ENCODE results near the gene MSRB3.

Gene MSRB3

DNA sequence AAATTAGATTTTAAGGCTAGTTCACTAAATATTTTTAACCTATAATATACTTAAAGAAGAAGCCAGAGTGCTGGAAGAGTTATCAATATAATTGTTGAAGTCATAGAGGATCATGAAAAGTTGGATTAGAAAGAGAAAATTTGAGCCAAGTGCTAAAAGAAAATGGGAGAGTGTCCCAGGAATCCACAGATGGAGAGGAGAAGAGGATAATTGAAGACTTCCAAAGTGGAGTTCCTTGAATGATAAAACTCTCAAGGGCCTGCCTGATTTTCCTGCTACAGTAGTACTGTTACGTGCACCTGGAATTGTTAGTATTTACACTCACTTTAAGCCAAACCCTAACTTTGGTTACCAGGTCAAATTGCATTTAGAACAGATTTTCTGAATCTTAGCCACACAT, 113.2 kb downstream of the MSRB3 start:
- DNase-seq (ENCODE audit: low read depth, low spot score): no peak

DNA sequence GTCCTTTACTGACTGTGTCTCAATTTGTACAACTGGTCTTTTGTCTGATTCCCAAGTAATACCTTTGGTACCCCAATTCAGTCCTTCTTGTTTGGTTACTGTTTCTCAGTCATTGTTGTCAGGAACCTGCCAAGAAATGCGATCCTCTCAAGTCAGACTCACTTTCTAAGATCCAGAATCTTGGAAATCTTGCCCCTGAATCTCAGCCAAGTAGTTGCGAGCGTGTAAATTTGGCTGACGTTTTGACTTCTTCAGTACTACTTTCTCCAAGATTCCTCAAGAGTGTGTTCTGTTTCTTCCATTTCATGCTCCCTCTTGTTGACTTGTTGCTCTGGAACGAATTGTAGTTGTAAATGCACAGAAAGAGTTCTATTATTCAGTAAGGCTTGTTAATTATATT, 114.0 kb downstream of the MSRB3 start:
- DNase-seq (ENCODE audit: low read depth, low spot score): no peak

DNA sequence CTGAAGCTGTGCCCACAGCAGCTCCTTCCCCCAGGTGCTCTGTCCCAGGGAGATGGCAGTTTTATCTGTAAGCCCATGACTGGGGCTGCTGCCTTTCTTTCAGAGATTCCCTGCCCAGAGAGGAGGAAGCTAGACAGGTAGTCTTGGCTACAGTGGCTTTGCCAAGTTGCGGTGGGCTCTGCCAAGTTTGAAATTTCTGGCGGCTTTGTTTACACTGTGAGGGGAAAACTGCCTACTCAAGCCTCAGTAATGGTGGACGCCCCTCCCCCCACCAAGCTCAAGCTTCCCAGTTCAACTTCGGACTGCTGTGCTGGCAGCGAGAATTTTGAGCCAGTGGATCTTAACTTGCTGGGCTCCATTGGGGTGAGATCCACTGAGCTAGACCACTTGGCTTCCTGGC, 124.7 kb downstream of the MSRB3 start:
- DNase-seq (ENCODE audit: low read depth, low spot score): no peak

DNA sequence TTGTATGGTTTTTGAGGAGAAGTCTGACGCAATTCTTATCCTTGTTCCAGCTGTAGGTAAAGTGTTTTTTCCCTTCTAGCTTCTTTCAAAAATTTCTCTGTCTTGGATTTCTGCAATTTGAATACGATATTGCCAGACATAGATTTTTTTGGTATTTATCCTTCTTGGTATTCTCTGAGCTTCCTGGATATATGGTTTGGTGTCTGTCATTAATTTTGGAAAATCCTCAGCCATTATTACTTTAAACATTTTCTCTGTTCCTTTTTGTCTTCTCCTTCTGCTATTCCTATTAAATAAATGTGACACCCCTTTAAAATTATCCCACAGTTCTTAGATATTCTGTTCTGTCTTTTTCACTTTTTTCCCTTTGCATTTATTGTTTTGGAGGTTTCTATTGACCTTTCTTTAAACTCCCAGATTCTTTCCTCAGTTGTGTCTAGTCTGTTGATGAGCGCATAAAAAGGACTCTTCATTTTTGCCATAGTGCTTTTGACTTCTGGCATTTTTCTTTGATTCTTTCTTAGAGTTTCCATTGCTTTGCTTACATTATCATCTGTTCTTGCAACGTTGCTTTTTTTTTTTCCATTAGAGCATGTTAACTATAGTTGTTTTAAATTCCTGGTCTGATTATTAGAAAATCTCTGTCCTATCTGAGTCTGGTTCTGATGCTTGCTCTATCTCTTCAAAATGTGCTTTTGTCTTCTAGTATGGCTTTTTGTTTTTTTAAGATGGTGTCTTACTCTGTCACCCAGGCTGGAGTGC, 129.1 kb downstream of the MSRB3 start:
- DNase-seq (ENCODE audit: low read depth, low spot score): no peak

DNA sequence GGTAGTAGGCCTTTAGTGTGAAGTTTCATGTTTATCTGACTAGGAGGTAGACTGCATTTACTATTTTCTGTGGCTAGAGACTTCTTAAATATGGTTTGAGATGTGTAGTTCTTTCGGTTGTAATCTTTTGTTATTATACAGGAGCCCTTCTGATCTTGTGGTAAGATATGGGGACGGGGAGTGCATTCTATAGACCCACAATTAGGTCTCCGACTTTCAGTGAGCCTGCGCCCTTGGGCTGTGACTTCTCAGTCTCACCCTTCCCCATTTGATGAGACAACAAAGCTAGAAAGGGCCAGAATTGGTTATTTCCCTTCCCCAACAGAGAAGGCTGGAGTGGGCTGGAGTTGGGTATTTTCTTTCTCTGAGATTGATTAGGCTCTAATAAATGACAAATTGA, 130.0 kb downstream of the MSRB3 start:
- DNase-seq (ENCODE audit: low read depth, low spot score): peak; percentile 25

DNA sequence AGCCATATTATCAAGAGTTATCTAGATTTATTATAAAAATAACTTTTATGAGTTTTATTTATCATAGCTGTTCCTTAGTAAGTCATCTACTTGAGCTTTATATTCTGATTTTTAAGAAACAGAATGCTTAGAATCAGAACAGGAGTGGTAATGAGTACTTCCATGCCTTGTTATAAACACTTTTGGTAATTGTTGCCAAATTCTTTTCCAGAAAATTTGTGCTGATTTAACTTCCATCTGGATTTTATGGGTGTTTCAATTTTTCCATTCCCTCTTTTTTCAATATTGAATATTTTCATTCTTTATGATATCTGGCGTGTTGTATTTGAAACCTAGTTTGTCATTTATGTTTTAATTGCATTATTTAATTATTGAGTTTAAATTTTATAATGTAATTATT, 131.2 kb downstream of the MSRB3 start:
- no peak for DNase-seq (ENCODE audit: low read depth, low spot score)

DNA sequence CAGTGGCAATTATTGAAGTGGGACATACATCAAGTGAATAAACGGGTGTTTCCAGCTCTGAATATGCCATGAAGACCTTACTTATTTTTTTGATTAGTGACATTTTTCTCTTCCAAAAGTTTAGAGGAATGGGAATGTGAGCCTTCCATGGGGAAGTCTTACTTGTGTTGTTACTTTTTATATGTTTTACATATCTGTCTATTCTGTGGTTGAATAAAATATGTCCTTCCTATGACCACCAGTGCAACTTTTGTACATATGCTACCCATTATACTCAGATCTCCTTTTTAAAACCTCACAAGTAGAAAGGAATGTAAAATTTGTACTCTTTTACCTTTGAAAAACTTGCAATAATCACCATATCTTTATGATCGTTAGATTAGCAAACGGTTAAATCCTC, 132.7 kb downstream of the MSRB3 start:
- DNase-seq (ENCODE audit: low read depth, low spot score): no peak

DNA sequence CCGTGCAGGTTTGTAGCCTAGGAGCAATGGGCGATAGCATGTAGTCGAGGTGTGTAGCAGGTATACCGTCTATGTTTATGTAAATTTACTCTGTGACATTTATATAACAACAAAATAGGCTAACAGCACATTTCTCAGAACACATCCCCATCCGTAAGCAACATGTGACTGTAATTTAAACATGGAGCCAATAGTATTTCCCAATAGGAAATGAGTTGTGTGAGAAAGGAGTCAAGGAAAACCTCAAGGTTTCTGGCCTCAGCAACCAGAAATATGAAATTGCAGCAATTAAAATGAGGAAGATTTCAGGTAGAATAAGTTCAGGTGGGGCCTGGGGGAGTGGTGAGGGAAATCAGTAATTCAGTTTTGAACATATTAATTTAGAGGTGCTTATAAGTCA, 136.0 kb downstream of the MSRB3 start:
- DNase-seq (ENCODE audit: low read depth, low spot score): no peak

DNA sequence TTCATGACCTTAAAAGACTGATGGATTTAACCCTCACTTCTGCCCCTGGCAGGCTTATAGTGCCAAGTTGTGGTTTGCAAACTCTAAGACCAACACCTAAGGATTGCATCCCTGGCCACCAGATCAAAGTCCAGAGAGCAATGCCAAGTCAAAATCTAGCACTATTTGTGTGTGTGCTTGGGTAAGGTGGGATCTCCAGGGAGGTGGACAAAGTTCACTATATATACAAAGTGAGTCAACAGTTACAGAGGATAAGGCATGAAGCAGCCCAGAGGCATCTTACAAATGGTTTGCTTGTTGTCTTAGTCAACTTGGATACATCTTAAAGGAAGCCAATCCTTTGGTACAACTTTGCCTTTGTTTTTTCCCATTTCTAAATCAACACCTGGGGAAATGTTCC, 137.3 kb downstream of the MSRB3 start:
- DNase-seq (ENCODE audit: low read depth, low spot score): no peak

DNA sequence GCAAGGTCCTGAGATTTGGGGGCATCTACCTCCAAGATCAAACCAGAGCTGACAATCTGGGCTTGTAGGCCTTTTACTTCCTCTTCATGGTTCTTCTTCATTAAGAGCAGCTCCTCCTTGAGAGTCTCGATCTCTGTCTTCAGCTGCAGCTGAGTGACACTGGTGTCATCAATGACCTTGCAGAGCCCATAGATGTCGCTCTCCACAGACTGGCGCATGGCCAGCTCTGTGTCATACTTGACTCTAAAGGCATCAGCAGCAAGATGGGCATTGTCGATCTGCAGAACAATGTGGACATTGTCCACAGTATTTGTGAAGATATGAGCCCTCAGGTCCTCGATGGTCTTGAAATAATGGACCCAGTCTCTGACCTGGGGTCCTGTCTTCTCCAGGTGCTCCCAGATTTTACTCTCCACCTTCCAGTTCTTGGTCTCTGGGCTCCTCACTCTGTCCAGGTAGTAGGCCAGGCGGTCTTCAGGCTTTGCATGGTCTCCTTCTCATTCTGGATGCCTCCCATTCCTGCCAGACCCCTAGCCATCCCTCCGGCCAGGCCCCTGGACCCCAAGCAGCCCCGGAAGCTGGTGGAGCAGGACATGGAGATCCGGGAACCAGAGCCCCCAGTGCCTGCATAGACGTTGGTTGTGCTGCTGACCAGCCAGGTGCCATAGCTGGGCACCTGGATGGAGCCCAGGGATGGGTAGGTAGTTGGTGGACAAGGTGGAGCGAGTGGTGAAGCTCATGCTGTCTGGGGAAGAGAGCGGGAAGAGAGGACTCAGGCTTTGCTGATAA, 141.0 kb downstream of the MSRB3 start:
- DNase-seq (ENCODE audit: low read depth, low spot score): no peak

DNA sequence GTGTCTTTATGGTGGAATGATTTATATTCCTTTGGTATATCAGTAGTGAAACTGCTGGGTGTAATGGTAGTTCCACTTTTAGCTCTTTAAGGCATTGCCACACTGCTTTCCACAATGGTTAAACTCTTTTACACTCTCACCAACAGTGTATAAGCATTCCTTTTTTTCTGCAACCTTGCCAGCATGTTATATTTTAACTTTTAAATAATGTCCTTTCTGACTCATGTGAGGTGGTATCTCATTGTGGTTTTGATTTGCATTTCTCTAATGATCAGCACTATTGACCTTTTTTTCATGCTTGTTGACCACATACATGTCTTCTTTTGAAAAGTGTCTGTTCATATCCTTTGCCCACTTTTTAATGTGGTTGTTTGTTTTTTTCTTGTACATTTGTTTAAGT, 142.5 kb downstream of the MSRB3 start:
- DNase-seq (ENCODE audit: low read depth, low spot score): no peak

DNA sequence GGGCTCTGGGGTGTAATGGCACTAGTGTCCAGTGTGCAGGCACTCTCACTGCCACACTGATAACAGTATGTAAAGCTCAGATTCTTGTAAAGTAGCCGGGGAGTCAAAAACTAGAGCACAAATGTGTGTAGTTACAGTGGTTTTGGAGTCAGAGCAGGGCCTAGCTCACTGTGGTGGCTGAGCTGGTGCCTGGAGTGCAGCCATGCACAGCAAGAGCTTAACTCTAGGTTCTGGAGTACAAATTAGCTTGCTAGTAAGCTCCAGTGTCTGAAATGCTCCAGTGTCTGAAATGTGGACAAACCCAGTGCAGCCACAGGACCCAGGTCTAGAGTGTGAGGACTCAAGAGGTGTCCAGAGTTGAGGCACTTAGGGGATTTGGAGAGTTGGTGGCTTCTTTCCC, 149.2 kb downstream of the MSRB3 start:
- DNase-seq (ENCODE audit: low read depth, low spot score): no peak

DNA sequence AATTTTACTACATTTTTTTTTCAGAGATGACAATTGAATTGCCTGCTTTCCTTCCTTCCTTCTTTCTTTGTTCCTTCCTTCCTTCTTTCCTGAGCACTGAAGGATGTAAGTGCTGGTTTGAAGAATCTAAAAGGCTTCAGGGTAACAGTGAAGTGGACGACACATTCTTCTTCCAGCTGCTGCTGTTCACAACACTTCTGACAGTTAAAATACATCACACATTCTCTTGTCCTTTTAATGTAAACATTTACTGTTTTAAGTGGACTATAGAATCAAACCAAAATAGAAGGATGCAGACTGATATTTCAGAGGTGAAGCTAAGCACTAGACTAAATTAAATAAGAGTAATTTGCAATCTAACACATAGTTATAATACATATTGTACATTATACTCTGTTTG, 151.5 kb downstream of the MSRB3 start:
- DNase-seq (ENCODE audit: low read depth, low spot score): no peak

DNA sequence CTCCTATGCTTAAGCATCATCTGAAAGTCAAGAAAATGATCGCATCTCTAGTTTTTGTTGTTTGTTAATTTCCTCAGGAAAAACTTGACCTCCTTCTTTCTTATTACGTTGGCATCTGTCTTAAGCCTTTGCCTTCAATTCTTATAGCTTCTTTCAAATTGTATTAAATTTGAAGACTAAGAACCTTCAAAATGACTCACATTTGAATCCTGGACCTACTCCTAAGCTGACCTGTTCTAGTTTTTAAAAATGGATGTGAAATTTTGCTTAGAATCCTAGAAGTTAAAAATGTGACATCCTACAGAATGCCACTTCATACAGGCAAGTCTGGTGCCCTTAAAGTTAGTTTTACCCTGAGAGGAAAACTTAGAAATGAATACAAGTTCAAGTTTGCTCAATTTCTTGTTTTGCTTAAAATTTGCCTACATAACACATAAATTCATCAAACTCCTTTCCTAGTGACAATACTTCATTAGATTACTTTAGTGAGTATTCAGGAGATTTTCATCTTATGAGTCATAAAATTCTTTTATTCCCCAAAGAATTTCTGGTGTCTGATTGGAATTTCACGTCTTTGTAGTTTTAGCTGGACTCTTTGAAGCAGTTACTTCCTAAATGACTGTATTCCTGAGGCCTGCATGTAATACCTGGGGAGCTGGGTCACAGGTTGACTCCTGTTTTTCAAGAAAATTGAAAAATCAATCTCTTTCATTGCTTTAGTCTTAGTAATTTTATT, 152.3 kb downstream of the MSRB3 start:
- no peak for DNase-seq (ENCODE audit: low read depth, low spot score)

DNA sequence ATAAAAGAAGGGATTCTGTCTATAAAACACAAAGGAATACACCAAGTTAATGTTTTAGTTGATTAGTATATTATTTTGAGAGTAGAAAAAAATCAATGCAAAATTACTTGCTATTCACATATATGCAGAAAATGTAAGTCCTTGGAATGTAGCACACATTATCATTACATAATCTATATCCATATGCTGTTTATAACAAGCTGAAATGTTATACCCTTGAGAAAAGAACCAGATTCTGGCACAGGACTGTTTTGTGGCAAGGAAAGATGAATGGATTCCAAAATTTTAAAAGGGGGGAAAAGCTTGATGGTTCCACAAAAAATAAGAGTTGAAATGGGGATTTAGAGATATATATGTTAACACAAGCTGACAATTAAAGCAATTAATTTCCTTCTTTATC, 153.6 kb downstream of the MSRB3 start:
- no peak for DNase-seq (ENCODE audit: low read depth, low spot score)

DNA sequence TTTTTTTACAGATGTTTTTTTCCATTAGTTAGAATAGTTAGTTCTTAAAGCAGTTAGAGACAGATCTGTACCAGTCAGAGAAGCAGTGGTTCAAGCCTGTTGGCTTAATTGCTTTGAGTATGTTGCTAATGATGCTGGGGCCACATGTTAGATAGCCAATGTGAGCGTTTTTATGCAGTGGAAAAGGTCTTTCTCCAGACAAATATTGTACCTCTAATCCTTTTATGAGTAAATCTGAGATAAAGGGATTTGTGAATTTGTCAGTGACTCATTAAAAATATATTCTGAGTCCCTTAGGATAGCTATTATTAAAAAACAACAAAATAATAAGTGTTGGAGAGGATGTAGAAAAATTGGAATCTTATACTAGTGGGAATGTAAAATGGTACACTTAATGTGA, 154.2 kb downstream of the MSRB3 start:
- DNase-seq (ENCODE audit: low read depth, low spot score): no peak

DNA sequence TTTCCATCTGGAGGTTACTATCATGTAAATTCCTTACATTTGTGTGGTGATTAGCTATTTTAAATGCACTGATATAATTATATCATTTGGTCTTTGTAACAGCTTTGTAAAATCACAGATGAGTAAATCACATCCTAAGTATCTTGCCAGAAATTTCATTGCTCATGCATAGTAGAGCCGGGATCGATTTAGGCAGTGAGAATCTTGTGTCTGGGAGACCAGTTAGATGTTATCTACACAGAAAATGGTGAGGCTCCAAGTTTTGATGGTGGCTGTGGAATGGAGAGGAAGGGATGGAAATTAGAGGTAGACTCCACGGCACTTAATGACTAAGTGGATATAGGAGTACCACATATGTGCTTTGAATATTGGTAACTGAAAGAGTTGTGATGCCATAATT, 156.3 kb downstream of the MSRB3 start:
- DNase-seq (ENCODE audit: low read depth, low spot score): no peak

DNA sequence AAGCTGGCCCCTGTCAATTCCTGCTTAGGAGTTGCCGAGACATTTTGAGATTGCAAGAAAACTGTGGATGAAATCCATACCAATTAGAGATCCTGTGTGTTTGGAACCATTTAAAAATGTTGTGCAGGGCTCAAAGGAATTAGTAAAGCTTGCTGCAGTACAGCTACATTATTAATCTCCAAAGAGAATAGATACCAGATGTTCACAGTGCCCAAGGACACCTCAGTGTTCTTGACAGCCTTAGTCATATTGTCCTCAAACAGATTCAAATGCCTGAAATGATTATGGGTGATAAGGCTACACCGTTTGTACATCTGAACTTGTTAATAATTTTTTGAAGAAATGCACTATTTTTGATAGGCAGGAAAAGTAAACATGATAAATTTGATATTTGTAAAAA, 164.6 kb downstream of the MSRB3 start:
- no peak for DNase-seq (ENCODE audit: low read depth, low spot score)

DNA sequence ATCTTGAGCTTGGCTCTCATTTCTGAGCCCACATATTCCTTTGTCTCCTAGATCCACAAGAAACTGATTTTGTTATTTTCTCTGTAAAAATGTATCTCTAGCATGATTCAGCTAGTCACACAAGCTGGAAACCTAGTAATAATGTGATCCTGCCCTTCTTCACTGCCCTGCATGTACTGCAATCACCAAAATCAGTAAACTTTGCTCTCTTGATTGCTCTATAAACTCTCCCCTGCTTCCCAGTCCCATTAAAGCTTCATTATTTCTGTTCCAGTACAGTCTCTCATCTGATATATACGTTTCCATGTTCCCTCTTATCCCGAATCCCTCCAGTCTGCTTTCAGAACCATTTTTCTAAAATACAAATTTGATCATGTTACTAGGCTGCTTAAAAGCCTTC, 166.5 kb downstream of the MSRB3 start:
- DNase-seq (ENCODE audit: low read depth, low spot score): no peak

DNA sequence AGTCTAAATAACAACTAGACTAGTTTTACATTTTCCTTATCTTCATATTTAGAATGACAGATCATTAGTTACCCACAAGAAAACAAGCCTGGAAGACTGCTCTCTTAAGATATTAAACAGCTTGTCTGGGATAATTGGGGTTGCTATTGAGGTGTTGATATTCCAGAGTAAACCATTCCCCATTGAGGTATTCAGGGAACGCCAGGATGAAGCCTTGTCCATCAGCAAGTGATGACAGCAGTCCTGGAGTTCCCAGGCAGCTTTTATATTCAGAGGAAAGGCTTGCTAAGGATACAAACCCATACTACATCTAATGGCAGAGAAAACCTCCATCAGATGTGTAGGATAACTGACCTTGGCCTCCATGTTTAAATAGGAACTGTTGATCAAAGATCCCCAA, 168.4 kb downstream of the MSRB3 start:
- no peak for DNase-seq (ENCODE audit: low read depth, low spot score)

DNA sequence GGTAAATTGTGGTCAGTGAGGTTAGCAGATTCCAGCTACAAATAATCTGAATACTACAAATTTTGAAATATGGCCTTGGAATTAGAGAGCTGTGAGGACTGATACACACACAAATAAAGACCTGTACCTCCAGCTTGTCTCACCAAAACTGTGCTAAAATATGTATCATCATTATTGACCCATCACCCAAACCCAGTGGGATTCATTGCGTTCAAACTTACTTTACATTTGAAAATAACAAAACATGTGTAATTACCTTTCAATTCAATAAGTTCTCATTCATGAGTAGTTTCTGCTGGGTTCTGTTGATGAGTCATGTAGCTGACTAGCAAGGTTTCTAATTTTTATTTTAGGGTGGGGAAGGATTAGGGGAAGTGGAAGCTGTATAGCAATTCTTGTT, 170.9 kb downstream of the MSRB3 start:
- DNase-seq (ENCODE audit: low read depth, low spot score): no peak

DNA sequence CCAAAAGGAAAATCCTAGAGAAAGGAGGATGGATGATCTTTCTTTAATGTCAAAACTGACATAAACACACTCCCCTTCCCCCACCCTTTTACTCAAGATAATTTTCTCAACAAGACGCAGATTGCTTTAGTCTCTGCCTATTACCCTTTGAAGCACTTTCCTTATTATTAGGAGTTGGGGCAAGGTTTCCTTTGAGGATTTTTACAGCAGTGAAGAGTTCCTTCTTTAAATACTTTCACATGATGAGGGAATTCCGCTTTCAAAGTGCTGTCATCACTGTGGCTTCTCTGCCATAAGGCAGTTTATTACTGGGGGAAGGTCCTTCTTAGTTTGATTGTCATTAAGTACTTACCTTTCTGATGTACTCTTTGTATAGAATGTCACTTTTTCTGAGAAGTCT, 172.1 kb downstream of the MSRB3 start:
- no peak for DNase-seq (ENCODE audit: low read depth, low spot score)

Data from ELF-1 (cell line).